ENCODE data around the gene C12orf42.
"Not testable (repeated sequence)": the region's sequence is repeated elsewhere in the genome, so short reads cannot be mapped to it uniquely, and the experiment has no call there.

C12orf42 gene

DNA sequence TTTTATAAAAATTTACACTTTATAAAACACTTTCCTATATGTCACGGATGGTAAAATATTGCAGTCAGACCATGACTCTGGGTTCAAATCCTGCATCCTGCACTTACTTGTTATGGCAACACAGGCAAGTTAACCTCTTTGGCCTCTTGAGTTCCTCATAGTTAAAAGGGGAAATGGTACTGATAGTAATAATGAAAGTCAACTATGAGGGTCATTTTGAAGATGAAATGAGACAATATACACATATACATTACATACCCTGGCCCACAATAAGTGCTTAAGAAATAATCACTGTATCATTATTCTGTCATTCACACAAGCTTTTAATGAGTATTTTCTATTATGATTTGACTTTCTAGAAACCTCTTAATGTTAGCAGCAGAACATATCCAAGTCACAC is 64.4 kb downstream of the C12orf42 start:
- Histone ChIP-seq H3K18ac (ENCODE audit: low read length) (no peak overlapping the region), H2AK5ac (ENCODE audit: low read length) (no peak overlapping the region), H2BK15ac (replicated peaks; ENCODE audit: low read depth) (no peak overlapping the region), H3K79me2 (ENCODE audit: control insufficient read depth, insufficient read depth, low read length) (no peaks in the 10 kb centered on the region), H2BK120ac (ENCODE audit: low read depth, low read length) (no peak overlapping the region), H3K23ac (ENCODE audit: low read length) (no peak overlapping the region), H3K4ac (ENCODE audit: low read depth, low read length) (no peak overlapping the region), H4K5ac (ENCODE audit: low read length) (no peak overlapping the region), H3K27ac (ENCODE audit: low read depth, low read length) (no peak overlapping the region), H3K9ac (ENCODE audit: low read length) (no peak overlapping the region), H3K4me1 (ENCODE audit: control insufficient read depth, low read depth, low read length) (no peaks in the 10 kb centered on the region), H3K56ac (ENCODE audit: low read length) (no peak overlapping the region), H2BK5ac (ENCODE audit: low read length) (no peak overlapping the region), H3K36me3 (ENCODE audit: control insufficient read depth, insufficient read depth, low read length) (no peaks in the 10 kb centered on the region), H4K8ac (ENCODE audit: low read depth, low read length) (no peak overlapping the region), H3K4me2 (ENCODE audit: low read length) (no peak overlapping the region), H3K79me1 (ENCODE audit: low read length) (no peaks in the 10 kb centered on the region), H3K27me3 (ENCODE audit: insufficient read depth, low read length, poor library complexity) (no peaks in the 10 kb centered on the region), H3K4me3 (ENCODE audit: low read length) (no peak overlapping the region)
- no peak for DNase-seq
- WGBS (ENCODE audit: extremely low coverage, insufficient coverage, low lambda C conversion rate), result no CpG with 5 or more reads among the region's 1 CpG

DNA sequence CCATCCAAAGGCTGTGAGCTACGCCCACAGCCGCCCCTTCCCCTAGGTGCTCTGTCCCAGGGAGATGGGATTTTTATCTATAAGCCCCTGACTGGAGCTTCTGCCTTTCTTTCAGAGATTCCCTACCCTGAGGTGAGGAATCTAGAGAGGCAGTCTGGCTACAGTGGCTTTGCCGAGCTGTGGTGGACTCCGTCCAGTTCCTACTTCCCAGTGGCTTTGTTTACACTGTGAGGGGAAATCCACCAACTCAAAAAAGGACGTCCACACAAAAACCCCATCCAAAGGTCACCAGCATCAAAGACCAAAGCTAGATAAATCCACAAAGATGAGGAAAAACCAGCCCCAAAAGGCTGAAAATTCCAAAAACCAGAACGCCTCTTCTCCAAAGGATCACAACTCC is 70.1 kb downstream of the C12orf42 start:
- not testable (repeated sequence) for H3K18ac ChIP-seq (ENCODE audit: low read length); H2AK5ac ChIP-seq (ENCODE audit: low read length); H2BK15ac ChIP-seq (replicated peaks; ENCODE audit: low read depth); H3K23ac ChIP-seq (ENCODE audit: low read length); H3K27me3 ChIP-seq (ENCODE audit: insufficient read depth, low read length, poor library complexity); H3K9ac ChIP-seq (ENCODE audit: low read length); H4K8ac ChIP-seq (ENCODE audit: low read depth, low read length); H3K36me3 ChIP-seq (ENCODE audit: control insufficient read depth, insufficient read depth, low read length); H3K4ac ChIP-seq (ENCODE audit: low read depth, low read length); H2BK5ac ChIP-seq (ENCODE audit: low read length); DNase-seq; H3K4me2 ChIP-seq (ENCODE audit: low read length); H3K79me1 ChIP-seq (ENCODE audit: low read length); H3K4me3 ChIP-seq (ENCODE audit: low read length); H2BK120ac ChIP-seq (ENCODE audit: low read depth, low read length); H3K79me2 ChIP-seq (ENCODE audit: control insufficient read depth, insufficient read depth, low read length); H3K4me1 ChIP-seq (ENCODE audit: control insufficient read depth, low read depth, low read length); H3K27ac ChIP-seq (ENCODE audit: low read depth, low read length); H3K56ac ChIP-seq (ENCODE audit: low read length); H4K5ac ChIP-seq (ENCODE audit: low read length)
- WGBS (ENCODE audit: extremely low coverage, insufficient coverage, low lambda C conversion rate), result no CpG with 5 or more reads among the region's 6 CpGs

DNA sequence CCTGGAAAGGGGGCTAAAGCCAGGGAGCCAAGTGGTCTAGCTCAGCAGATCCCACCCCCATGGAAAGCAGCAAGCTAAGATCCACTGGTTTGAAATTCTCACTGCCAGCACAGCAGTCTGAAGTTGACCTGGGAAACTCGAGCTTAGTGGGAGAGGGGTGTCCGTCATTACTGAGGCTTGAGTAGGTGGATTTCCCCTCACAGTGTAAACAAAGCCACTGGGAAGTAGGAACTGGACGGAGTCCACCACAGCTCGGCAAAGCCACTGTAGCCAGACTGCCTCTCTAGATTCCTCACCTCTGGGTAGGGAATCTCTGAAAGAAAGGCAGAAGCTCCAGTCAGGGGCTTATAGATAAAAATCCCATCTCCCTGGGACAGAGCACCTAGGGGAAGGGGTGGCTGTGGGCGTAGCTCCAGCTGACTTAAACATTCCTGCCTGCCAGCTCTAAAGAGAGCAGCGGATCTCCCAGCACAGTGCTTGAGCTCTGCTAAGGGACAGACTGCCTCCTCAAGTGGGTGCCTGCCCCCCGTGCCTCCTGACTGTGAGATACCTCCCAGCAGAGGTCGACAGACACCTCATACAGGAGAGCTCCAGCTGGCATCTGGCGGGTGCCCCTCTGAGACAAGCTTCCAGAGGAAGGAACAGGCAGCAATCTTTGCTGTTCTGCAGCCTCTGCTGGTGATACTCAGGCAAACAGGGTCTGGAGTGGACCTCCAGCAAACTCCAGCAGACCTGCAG is 70.8 kb downstream of the C12orf42 start:
- H3K27me3 ChIP-seq (ENCODE audit: insufficient read depth, low read length, poor library complexity); H2AK5ac ChIP-seq (ENCODE audit: low read length); H3K36me3 ChIP-seq (ENCODE audit: control insufficient read depth, insufficient read depth, low read length); H3K23ac ChIP-seq (ENCODE audit: low read length); H3K4me2 ChIP-seq (ENCODE audit: low read length); H2BK120ac ChIP-seq (ENCODE audit: low read depth, low read length); H2BK5ac ChIP-seq (ENCODE audit: low read length); H3K4me3 ChIP-seq (ENCODE audit: low read length); H3K4me1 ChIP-seq (ENCODE audit: control insufficient read depth, low read depth, low read length); H3K18ac ChIP-seq (ENCODE audit: low read length); H3K56ac ChIP-seq (ENCODE audit: low read length); H3K79me2 ChIP-seq (ENCODE audit: control insufficient read depth, insufficient read depth, low read length); H4K5ac ChIP-seq (ENCODE audit: low read length); DNase-seq; H3K4ac ChIP-seq (ENCODE audit: low read depth, low read length); H2BK15ac ChIP-seq (replicated peaks; ENCODE audit: low read depth); H3K79me1 ChIP-seq (ENCODE audit: low read length); H3K9ac ChIP-seq (ENCODE audit: low read length); H3K27ac ChIP-seq (ENCODE audit: low read depth, low read length); H4K8ac ChIP-seq (ENCODE audit: low read depth, low read length): not testable (repeated sequence)
- WGBS (ENCODE audit: extremely low coverage, insufficient coverage, low lambda C conversion rate), result no CpG with 5 or more reads among the region's 9 CpGs

DNA sequence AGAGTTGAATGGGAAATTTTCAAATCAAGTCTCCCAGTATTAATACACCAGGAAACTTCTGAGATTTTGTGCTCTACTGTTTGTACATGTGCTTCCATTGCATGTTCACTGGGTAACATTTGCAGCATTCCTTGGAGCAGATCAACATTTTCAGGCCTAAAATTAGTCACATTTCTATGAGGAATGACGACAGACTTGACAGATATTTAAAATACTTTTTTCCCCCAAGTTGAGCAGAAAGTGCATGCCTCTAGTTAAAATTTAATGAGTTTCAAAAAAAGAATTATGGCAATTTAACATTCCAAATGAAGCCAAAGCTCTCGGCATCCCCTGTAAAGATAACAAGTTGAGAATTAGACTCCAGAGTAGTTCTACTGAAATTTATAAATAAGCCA is 72.3 kb downstream of the C12orf42 start:
- no peak overlapping the region for H3K18ac ChIP-seq (ENCODE audit: low read length)
- no peak overlapping the region for H4K5ac ChIP-seq (ENCODE audit: low read length)
- H3K56ac ChIP-seq (ENCODE audit: low read length), result no peak overlapping the region
- no peak overlapping the region for H4K8ac ChIP-seq (ENCODE audit: low read depth, low read length)
- no peak overlapping the region for H2BK15ac ChIP-seq (replicated peaks; ENCODE audit: low read depth)
- no peak overlapping the region for H2BK120ac ChIP-seq (ENCODE audit: low read depth, low read length)
- no peaks in the 10 kb centered on the region for H3K79me1 ChIP-seq (ENCODE audit: low read length)
- H3K79me2 ChIP-seq (ENCODE audit: control insufficient read depth, insufficient read depth, low read length), result no peaks in the 10 kb centered on the region
- no peak overlapping the region for H2AK5ac ChIP-seq (ENCODE audit: low read length)
- H3K23ac ChIP-seq (ENCODE audit: low read length), result no peak overlapping the region
- no peaks in the 10 kb centered on the region for H3K4me1 ChIP-seq (ENCODE audit: control insufficient read depth, low read depth, low read length)
- no peaks in the 10 kb centered on the region for H3K27me3 ChIP-seq (ENCODE audit: insufficient read depth, low read length, poor library complexity)
- no peak for DNase-seq
- H2BK5ac ChIP-seq (ENCODE audit: low read length), result no peak overlapping the region
- H3K4me3 ChIP-seq (ENCODE audit: low read length), result no peak overlapping the region
- no peak overlapping the region for H3K4ac ChIP-seq (ENCODE audit: low read depth, low read length)
- WGBS (ENCODE audit: extremely low coverage, insufficient coverage, low lambda C conversion rate), result no CpG with 5 or more reads among the region's 2 CpGs
- no peak overlapping the region for H3K27ac ChIP-seq (ENCODE audit: low read depth, low read length)
- no peak overlapping the region for H3K9ac ChIP-seq (ENCODE audit: low read length)
- no peak overlapping the region for H3K4me2 ChIP-seq (ENCODE audit: low read length)
- H3K36me3 ChIP-seq (ENCODE audit: control insufficient read depth, insufficient read depth, low read length), result no peaks in the 10 kb centered on the region

DNA sequence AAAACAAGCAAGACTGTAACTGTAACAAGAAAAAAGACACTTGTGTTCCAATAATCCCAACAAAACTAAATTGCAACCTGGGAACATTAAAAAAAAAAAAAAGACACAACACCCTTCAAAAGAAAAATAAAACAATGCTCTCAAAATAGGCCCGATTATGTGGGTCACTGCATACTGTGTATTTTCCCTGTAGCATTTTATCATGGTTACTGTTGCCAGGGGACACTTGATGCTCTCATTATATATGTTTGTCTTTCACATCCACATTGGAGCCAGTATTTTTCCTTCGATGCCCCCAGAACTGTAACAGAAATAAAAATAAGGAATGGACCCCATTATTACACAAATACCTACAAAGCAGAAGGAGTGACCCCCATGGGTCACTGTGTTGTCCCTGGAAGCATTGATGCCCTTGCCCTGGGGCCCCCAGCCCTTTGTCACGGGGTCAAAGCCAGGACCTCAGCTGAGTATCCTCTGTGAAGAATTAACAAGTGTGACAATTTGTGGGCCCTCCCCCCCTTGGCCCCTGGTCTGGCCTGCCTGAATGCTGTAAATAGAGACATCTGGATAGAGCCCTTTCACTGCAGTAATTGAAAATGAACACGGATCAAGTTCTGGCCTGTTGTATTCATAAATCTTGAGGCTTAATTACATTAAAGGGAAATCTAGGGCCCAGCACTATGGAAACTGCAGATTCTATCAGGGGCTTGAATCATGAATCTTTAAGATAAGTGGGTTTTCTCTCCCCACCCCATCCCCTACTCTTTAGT is 72.8 kb downstream of the C12orf42 start:
- Histone ChIP-seq H3K27ac (ENCODE audit: low read depth, low read length) (no peak overlapping the region), H3K79me2 (ENCODE audit: control insufficient read depth, insufficient read depth, low read length) (no peaks in the 10 kb centered on the region), H2BK15ac (replicated peaks; ENCODE audit: low read depth) (no peak overlapping the region), H3K9ac (ENCODE audit: low read length) (no peak overlapping the region), H3K4me1 (ENCODE audit: control insufficient read depth, low read depth, low read length) (no peaks in the 10 kb centered on the region), H3K27me3 (ENCODE audit: insufficient read depth, low read length, poor library complexity) (no peaks in the 10 kb centered on the region), H2AK5ac (ENCODE audit: low read length) (no peak overlapping the region), H3K18ac (ENCODE audit: low read length) (no peak overlapping the region), H2BK5ac (ENCODE audit: low read length) (no peak overlapping the region), H3K79me1 (ENCODE audit: low read length) (no peaks in the 10 kb centered on the region), H4K5ac (ENCODE audit: low read length) (no peak overlapping the region), H4K8ac (ENCODE audit: low read depth, low read length) (no peak overlapping the region), H2BK120ac (ENCODE audit: low read depth, low read length) (no peak overlapping the region), H3K4me2 (ENCODE audit: low read length) (no peak overlapping the region), H3K4me3 (ENCODE audit: low read length) (no peak overlapping the region), H3K56ac (ENCODE audit: low read length) (no peak overlapping the region), H3K4ac (ENCODE audit: low read depth, low read length) (no peak overlapping the region), H3K23ac (ENCODE audit: low read length) (no peak overlapping the region), H3K36me3 (ENCODE audit: control insufficient read depth, insufficient read depth, low read length) (no peaks in the 10 kb centered on the region)
- no CpG with 5 or more reads among the region's 4 CpGs for WGBS (ENCODE audit: extremely low coverage, insufficient coverage, low lambda C conversion rate)
- DNase-seq, result no peak

Measured in mesendoderm (in vitro differentiated cells).